Inflammatory macrophage treated with lipopolysaccharide for 4 hours (primary cell): Measurements from ENCODE around the gene SERPINA7.
"Not testable (repeated sequence)": the region's sequence is repeated elsewhere in the genome, so short reads cannot be mapped to it uniquely, and the experiment has no call there.

Experiments used
- DNase-seq: peaks from one replicate; pipeline ENCODE4 v3.0.0-alpha.2; 2020

The SERPINA7 gene, protein sequence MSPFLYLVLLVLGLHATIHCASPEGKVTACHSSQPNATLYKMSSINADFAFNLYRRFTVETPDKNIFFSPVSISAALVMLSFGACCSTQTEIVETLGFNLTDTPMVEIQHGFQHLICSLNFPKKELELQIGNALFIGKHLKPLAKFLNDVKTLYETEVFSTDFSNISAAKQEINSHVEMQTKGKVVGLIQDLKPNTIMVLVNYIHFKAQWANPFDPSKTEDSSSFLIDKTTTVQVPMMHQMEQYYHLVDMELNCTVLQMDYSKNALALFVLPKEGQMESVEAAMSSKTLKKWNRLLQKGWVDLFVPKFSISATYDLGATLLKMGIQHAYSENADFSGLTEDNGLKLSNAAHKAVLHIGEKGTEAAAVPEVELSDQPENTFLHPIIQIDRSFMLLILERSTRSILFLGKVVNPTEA

DNA sequence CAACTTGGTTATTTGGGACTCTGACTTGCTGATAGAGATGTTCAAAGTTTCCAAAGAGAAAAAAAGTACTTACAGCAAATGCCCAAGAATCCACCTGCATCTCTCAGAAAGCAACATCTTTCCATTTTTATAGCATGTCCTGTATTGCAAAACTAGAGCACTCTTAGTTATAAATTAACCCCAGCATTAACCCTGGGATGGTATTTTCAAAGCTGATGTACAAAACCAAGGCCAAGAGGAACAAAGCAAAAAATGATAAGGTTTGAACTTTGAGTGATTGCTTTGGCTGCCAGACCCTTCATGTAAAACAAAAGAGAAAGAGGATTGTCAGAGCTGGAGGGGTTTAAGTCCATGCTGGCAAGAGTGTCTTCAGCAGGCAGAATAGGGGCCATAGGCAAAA is at the start of gene SERPINA7:
Gene SERPINA7 (minus strand): TSS at position 103 of the 400 bp plus-strand sequence. CDS start 1,669 bp downstream, outside the sequence.
- DNase-seq, result no peak

DNA sequence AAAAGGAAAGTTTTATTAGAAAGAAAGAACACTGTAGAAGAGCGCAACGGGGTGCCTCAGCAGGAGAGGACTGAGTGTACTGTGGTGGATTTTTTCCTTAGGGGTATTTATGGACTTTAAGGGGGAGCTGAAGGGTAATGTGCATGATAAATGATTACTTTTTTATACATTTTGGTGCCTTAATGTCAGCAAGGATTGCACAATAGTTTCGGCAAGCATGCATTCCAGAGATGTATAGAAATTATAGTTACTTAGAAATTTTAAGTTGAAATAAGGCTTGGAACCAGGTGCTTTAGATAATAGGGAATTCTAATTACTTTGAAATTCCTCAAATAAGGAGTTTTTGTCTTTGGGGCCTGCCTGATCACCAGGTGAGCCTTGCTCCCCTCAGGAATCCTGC is 30.5 kb upstream of the SERPINA7 start:
- no peak for DNase-seq

DNA sequence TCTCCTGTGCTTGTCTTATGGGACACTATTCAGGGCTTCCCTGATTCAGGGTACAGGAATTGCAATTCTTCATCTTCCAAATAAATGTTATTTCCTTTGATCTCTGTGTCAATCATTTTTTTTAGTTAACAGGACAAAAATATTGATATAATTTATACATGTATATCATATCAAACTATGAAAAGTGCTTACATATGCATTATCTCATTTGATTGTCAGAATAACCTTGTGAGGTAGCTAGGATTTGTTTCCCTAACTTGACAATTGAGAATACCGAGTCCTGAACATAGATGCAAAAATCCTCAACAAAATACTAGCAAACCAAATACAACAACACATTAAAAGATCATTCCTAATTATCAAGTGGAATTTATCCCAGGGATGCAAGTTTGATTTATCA is 11.5 kb upstream of the SERPINA7 start:
- no peak for DNase-seq

DNA sequence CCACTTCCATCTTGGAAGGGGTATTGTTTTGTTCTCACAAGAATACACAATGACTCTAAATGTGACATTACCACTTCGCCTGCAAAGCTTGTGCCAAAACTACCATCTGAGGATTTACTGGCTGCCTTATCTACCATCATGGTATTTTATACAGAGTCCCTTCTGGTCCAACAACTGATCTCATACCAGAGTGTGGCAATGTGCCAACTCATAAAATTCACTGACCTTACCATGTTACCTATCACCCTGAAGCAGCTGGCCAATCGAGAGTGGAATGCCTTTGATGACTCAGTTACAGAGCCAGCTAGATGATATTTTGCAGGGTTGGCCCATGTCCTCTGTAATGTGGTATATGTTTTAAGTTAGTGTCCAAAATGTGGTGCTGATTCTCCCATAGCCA is 3.8 kb upstream of the SERPINA7 start:
- DNase-seq, result no peak

DNA sequence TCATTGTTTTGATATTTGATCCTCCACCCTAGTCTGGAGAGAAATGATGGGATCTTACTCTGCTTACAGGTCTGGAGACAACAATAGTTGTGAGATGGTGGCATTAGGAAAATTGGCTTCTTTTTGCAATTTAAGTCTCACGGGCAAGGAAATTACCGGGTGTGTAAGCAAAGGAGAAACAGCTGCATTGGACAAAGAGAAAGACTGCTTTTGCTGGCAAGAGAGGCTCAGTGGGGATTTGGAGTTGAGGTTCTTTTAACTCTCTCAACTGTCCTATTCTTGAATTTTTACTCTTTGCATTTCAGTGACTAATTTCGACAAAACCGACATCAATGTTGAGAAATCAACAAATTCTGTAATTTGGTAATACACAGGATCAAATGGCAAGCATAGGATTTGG is 2.3 kb upstream of the SERPINA7 start:
- no peak for DNase-seq

DNA sequence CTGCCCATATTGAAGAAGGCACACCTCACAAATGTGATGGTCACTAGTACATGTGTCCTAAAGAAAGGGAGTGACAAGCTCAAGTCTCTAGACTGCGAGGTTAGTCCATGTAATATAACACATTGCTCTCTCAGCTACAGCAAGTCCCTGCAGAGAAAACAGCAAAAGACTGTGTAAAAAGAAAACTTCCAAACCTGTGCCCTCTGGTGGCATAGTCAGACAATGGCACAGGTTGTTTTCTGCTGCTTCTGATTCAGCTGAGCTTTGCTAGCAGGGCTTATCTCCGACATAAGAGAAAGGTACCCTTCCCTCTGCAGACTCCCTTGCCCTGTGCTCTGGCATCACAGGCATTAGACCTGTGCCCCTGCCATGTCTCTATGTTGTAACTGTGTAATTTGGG is 1.4 kb upstream of the SERPINA7 start:
- no peak for DNase-seq

DNA sequence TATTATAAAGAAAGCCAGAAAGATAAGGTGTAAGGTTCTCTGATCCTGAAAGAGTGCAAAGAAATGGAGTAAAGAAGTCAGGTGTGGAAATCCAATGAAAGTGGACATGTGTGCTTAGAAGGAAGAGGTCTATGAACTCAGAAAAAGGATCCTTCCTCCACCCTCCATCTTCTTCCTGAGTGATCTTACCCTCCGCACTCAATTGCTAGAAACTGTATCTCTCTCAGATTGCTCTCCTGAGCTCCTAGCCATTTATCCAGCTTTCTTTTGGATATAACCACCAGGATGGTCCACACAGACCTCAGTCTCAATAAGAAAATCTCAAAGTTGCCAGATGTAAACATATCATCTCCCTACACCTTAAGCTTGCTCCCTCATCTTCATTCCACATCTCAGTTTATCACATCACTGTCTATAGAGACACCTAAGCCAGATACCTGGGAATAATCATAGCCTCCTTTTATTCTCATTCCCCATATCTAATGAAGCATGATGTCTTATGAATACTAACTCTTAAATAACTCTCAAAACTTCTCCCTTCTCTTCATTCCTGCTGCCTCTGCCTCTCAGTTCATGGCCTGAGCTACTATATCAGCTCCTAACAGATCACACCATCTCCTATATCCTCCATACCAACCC is 573 bp downstream of the SERPINA7 start:
- DNase-seq, result no peak

DNA sequence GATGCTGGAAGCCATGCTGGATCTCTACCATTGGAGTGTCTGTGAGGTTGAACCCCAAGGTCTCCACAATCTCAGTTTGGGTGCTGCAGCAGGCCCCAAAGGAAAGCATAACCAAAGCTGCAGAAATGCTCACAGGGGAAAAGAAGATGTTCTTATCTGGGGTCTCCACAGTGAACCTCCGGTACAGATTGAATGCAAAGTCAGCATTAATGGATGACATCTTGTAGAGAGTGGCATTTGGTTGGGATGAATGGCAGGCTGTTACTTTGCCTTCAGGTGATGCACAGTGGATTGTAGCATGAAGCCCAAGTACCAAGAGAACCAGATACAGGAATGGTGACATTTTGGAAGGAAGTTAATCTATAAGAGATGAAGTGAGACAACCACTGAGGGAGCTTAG is 1.8 kb downstream of the SERPINA7 start:
- no peak for DNase-seq

DNA sequence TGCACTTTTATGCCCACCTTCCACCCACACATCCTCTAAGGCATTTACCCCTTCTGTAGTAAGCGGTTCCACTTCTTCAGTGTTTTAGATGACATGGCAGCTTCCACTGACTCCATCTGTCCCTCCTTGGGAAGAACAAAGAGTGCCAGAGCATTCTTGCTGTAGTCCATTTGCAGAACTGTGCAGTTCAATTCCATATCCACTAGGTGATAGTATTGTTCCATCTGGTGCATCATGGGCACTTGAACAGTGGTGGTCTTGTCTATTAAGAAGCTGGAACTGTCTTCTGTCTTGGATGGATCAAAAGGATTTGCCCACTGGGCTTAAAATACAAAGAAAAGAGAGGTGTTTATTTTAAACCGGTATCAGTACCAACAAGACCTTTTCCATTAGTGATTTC is 3.5 kb downstream of the SERPINA7 start:
- DNase-seq, result no peak

DNA sequence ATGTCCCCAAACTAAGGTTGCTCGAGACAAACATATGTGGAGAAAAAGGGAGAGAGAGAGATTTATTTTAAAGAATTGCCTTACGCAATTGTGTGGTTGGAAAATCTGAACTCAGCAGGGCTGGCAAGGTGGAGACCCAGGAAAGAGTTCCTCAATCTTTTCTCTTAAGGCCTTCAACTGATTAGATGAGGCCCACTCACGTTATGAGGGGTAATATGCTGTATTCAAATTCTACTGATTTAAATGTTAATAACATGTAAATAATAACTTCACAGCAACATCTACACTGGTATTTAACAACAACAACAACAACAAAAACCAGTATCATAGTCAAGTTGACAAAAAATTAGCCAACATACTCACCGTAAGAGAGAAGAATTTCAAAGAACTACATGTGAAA is 14.6 kb downstream of the SERPINA7 start:
- DNase-seq, result no peak

DNA sequence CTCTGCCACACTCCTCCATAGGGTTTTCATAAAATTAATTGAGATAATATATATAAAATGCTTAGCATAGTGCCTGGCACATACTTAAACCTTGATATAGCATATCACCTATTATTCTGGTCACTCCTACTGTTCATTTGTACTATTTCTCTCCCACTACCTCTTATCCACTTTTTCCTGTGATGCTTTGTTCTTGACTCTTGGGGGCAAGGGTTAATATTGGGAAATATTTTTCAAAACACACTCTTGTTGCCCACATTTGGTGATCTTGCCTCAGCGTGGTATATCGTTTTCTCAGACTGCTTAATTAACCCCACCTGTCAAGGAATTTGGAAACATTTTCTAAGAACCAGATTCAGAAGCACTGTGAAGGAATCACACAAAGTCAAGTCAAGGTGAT is 16.3 kb downstream of the SERPINA7 start:
- no peak for DNase-seq

DNA sequence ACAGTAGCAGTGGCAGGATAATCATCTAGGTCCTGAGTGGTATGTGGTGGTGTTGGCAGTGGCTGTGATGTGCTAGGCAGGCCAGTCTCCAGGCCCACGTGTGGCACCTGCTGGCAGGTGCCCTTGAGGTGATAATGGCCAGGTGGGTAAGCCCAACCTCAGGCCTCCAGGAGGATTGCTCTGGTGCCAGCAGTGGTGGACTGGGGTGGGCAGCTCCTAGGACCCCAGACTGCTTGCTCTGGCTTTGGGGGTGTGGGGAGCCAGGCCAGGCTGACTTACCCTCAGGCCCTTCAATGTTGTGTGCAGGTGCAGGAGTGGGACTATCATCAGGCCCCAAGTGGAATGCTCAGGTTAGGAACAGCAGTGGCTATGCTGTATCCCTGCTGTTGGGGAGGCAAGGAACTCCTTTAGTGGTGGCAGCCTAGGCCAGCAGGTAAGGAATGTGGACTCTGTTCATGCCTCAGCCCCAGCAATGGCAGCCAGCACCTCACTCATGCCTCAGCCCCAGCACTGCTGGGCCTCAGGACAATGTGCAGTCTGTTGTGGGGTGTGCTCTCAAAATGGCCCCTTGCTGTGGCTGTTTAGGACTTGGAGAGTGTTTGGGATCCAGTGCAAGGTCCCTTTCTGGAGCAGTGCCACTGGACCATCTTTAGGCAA is 24.3 kb downstream of the SERPINA7 start:
- no peak for DNase-seq

DNA sequence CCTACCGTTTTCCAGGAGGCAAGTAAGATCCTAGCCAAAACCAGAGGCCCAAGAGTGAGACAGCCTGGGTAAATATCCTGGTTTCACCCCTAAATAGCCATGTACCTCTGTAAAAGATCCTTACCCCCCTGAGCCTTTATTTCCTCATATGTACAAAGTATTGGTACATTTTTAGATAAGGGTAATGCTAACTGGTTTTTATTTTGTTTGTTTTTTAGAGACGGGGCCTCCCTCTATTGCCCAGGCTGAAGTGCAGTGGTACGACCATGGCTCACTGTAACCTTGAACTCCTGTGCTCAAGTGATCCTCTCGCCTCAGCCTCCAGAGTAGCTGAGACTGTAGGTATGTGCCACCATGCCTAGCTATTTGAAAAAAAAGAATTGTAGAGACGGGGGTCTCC is 29.4 kb downstream of the SERPINA7 start:
- DNase-seq, result no peak

DNA sequence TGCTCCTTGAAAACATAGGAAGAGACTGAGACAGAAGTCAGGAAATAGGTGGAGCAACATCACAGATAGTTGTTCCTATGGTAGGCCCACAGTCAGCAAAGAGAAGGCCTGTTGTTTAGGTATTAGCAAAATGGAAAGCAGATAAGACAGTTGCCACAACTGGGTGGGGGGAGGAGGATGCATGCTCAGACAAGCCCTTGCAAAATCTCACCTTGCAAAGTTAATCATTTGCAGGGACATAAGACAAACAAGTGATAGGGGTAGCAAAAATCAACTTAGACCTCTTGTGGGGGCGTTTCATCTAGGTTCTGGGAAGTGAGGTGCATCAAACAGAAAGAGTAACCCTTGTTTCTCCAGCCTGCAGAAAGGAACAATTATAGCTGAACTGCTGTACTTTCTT is 30.7 kb downstream of the SERPINA7 start:
- no peak for DNase-seq

DNA sequence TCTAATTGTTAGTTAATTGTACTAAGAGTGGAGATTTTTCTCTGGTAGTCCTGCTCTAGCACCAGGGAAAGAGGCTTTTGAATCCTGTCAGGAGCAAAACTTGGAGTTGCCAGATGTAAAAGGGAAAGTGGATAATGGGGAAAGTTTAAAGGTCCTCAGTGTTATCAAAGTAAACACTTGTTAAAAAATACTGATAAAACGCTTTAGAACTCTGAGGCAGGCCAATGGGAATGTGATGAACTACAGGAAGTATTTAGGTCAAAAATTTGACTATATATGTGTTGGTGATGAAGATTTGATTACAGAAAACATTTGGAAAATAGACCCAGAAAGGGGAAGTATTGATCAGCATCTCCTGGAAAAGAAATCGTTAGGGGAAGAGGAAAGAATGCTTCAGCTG is 32.8 kb downstream of the SERPINA7 start:
- no peak for DNase-seq

DNA sequence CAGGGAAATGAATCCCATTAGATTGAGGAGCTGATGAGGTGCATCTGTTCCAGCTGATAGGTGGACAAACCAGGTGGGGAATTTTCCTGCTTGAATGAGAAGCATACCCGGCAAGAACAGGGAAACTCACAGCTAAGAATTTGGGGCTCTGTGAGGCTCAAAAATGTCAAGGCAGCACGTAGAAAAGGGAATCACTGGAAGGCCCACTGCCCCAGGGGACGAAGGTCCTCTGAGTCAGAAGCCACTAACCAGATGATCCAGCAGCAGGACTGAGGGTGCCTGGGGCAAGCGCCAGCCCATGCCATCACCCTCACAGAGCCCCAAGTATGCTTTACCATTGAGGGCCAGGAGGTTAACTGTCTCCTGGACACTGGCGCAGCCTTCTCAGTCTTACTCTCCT is 37.9 kb downstream of the SERPINA7 start:
- DNase-seq, result not testable (repeated sequence)

DNA sequence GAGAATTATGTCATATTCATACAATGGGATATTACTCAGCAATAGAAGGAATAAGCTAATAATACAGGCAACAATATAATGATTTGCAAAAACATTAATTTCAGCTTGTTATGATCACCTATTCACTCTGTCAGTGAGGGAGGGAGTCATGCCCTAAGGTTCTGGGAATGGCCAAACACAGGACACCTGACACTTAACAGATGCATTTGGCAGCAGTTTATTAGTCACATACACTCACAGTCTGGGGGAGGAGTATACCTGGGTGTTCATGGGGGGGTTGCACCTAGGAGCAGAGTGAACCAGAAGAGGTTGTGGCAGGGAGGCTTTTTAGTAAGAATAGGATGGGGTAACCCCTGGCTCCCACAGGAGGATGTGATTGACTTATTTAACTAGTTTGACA is 38.3 kb downstream of the SERPINA7 start:
- DNase-seq, result no peak

DNA sequence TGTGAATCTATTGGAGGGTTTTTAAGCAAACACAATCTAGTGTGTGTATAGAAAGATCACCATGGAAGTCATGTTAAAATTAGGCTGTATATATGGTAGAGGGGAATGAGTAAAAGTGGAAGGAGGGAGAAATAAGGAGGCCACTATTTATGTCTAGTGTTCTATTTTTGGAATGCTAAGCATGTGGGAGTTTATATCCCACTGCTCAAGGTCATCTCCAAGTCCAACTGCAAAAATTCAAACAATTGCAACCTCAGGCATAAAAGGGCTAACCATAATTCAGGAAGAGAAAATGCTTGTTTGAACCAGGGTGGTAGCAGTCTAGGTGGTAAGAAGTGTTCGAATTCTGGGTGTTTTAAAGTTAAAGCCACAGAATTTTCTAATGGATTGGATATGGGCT is 39.2 kb downstream of the SERPINA7 start:
- no peak for DNase-seq

DNA sequence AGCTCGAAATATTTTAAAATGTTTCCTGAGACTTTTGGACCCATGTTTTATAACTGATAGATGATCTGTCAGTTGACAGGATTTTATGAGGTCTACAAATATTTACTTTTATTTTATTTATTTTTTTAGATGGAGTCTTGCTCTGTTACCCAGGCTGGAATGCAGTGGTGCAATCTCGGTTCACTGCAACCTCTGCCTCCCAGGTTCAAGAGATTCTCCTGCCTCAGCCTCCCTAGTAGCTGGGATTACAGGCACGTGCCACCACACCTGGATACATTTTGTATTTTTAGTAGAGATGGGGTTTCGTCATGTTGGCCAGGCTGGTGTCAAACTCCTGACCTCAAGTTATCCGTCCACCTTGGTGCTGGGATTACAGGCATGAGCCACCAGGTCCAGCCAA is 50.0 kb downstream of the SERPINA7 start:
- DNase-seq, result not testable (repeated sequence)
